ENCODE results near the gene APMAP.

Gene APMAP

GRCh38 chr20:24986436-24987015 is 6.0 kb downstream of the APMAP start:
- Histone ChIP-seq H3K27ac (ENCODE audit: low read length) (no peak overlapping the region), H2AFZ (ENCODE audit: low read depth, low read length) (no peak overlapping the region), H3K36me3 (replicated peaks; ENCODE audit: low read depth, low read length) (peaks cover 24% of the 10 kb centered on the region), H3K9ac (ENCODE audit: low read length) (no peak overlapping the region), H3K4me3 (ENCODE audit: low read length) (no peak overlapping the region), H3K9me3 (ENCODE audit: insufficient read depth, low read length) (no peaks in the 10 kb centered on the region), H3K4me2 (ENCODE audit: low read length) (no peak overlapping the region), H3K79me2 (ENCODE audit: low read length) (peaks cover 82% of the 10 kb centered on the region), H3K4me1 (ENCODE audit: low read length) (peaks cover 13% of the 10 kb centered on the region), H4K20me1 (ENCODE audit: insufficient read depth, low read length) (0 out of 2 replicates have a peak, but pooled peaks cover 6% of the 10 kb centered on the region), H3K27me3 (ENCODE audit: low read depth, low read length) (no peaks in the 10 kb centered on the region)
- TF ChIP-seq EZH2phosphoT487 (IDR thresholded peaks at IDR 0.05; ENCODE audit: low read depth) (no peak), CTCF (IDR thresholded peaks at IDR 0.05; ENCODE audit: low read depth, low read length) (no peak)

- H3K4me1 ChIP-seq (ENCODE audit: low read length), result peaks cover 6% of the 10 kb centered on the region; the same call in 1 of the 2 replicates
- H3K27me3 ChIP-seq (ENCODE audit: low read depth, low read length), result no peaks in the 10 kb centered on the region
- no peaks in the 10 kb centered on the region for H3K9me3 ChIP-seq (ENCODE audit: insufficient read depth, low read length)
- H2AFZ ChIP-seq (ENCODE audit: low read depth, low read length), result no peak overlapping the region
- no peak overlapping the region for H3K9ac ChIP-seq (ENCODE audit: low read length)
- no peak overlapping the region for H3K4me2 ChIP-seq (ENCODE audit: low read length)
- H4K20me1 ChIP-seq (ENCODE audit: insufficient read depth, low read length), result 0 out of 2 replicates have a peak, but pooled peaks cover 6% of the 10 kb centered on the region
- H3K4me3 ChIP-seq (ENCODE audit: low read length), result no peak overlapping the region
- TF ChIP-seq EZH2phosphoT487 (IDR thresholded peaks at IDR 0.05; ENCODE audit: low read depth), result no peak
- TF ChIP-seq CTCF (IDR thresholded peaks at IDR 0.05; ENCODE audit: low read depth, low read length), result no peak
- peaks cover 75% of the 10 kb centered on the region for H3K79me2 ChIP-seq (ENCODE audit: low read length)
- no peak overlapping the region for H3K27ac ChIP-seq (ENCODE audit: low read length)
- H3K36me3 ChIP-seq (replicated peaks; ENCODE audit: low read depth, low read length), result peaks cover 31% of the 10 kb centered on the region
Observed at GRCh38 chr20:24985802-24986201, 6.7 kb downstream of the APMAP start.

- Histone ChIP-seq H3K4me3 (ENCODE audit: low read length) (no peak overlapping the region), H3K36me3 (replicated peaks; ENCODE audit: low read depth, low read length) (peaks cover 38% of the 10 kb centered on the region), H3K4me1 (ENCODE audit: low read length) (no peaks in the 10 kb centered on the region), H3K79me2 (ENCODE audit: low read length) (peaks cover 71% of the 10 kb centered on the region), H4K20me1 (ENCODE audit: insufficient read depth, low read length) (0 out of 2 replicates have a peak, but pooled peaks cover 6% of the 10 kb centered on the region), H2AFZ (ENCODE audit: low read depth, low read length) (no peak overlapping the region), H3K4me2 (ENCODE audit: low read length) (no peak overlapping the region), H3K27me3 (ENCODE audit: low read depth, low read length) (no peaks in the 10 kb centered on the region), H3K27ac (ENCODE audit: low read length) (no peak overlapping the region), H3K9ac (ENCODE audit: low read length) (no peak overlapping the region), H3K9me3 (ENCODE audit: insufficient read depth, low read length) (no peaks in the 10 kb centered on the region)
- no peak for TF ChIP-seq EZH2phosphoT487 (IDR thresholded peaks at IDR 0.05; ENCODE audit: low read depth)
- TF ChIP-seq CTCF (IDR thresholded peaks at IDR 0.05; ENCODE audit: low read depth, low read length), result no peak
Observed at GRCh38 chr20:24984961-24985640, 7.5 kb downstream of the APMAP start.

- Histone ChIP-seq H3K4me3 (ENCODE audit: low read length) (no peak overlapping the region), H3K4me2 (ENCODE audit: low read length) (no peak overlapping the region), H3K27me3 (ENCODE audit: low read depth, low read length) (no peaks in the 10 kb centered on the region), H2AFZ (ENCODE audit: low read depth, low read length) (no peak overlapping the region), H3K36me3 (replicated peaks; ENCODE audit: low read depth, low read length) (peaks cover 42% of the 10 kb centered on the region), H3K79me2 (ENCODE audit: low read length) (peaks cover 68% of the 10 kb centered on the region), H3K4me1 (ENCODE audit: low read length) (no peaks in the 10 kb centered on the region), H4K20me1 (ENCODE audit: insufficient read depth, low read length) (0 out of 2 replicates have a peak, but pooled peaks cover 6% of the 10 kb centered on the region), H3K9ac (ENCODE audit: low read length) (no peak overlapping the region), H3K27ac (ENCODE audit: low read length) (no peak overlapping the region), H3K9me3 (ENCODE audit: insufficient read depth, low read length) (no peaks in the 10 kb centered on the region)
- no peak for TF ChIP-seq CTCF (IDR thresholded peaks at IDR 0.05; ENCODE audit: low read depth, low read length)
- no peak for TF ChIP-seq EZH2phosphoT487 (IDR thresholded peaks at IDR 0.05; ENCODE audit: low read depth)
Observed at GRCh38 chr20:24983896-24984295, 8.7 kb downstream of the APMAP start.

All from OCI-LY3 (cell line).